ENCODE data around the gene CYB5RL.

- TF ChIP-seq, protein P1, sequence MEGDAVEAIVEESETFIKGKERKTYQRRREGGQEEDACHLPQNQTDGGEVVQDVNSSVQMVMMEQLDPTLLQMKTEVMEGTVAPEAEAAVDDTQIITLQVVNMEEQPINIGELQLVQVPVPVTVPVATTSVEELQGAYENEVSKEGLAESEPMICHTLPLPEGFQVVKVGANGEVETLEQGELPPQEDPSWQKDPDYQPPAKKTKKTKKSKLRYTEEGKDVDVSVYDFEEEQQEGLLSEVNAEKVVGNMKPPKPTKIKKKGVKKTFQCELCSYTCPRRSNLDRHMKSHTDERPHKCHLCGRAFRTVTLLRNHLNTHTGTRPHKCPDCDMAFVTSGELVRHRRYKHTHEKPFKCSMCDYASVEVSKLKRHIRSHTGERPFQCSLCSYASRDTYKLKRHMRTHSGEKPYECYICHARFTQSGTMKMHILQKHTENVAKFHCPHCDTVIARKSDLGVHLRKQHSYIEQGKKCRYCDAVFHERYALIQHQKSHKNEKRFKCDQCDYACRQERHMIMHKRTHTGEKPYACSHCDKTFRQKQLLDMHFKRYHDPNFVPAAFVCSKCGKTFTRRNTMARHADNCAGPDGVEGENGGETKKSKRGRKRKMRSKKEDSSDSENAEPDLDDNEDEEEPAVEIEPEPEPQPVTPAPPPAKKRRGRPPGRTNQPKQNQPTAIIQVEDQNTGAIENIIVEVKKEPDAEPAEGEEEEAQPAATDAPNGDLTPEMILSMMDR (IDR thresholded peaks at IDR 0.05): no peak
- TF ChIP-seq POLR2A (IDR thresholded peaks at IDR 0.05): no peak
Observed at GRCh38 chr1:54171016-54171415, 28.8 kb downstream of the CYB5RL start.
